Cortex of kidney (tissue), 1 donor: ENCODE measurements around the gene LRRN3.

Source experiments
- DNase-seq: peaks from one replicate; lab custom pipeline; 2025; lab: John Stamatoyannopoulos, UW

LRRN3 gene

DNA sequence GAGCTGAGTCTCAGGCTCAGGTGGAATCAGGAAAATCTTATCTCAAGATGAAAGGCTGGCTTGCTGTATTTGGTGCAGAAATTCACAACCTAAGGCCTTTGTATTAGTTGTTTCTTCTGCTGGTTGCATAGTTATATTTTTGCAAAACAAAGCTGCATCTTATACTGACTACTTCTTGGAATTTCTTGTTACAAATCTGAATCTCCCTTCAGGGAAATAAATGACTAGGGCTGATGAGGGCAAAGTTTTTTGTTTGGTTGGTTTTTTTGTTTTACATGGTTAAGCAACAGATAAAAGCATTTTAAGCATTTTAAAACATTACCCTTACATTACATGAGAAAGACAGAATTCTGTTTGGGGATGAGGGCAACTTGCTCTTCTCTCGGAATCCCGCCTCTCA, 13.9 kb upstream of the LRRN3 start:
- no peak for DNase-seq

DNA sequence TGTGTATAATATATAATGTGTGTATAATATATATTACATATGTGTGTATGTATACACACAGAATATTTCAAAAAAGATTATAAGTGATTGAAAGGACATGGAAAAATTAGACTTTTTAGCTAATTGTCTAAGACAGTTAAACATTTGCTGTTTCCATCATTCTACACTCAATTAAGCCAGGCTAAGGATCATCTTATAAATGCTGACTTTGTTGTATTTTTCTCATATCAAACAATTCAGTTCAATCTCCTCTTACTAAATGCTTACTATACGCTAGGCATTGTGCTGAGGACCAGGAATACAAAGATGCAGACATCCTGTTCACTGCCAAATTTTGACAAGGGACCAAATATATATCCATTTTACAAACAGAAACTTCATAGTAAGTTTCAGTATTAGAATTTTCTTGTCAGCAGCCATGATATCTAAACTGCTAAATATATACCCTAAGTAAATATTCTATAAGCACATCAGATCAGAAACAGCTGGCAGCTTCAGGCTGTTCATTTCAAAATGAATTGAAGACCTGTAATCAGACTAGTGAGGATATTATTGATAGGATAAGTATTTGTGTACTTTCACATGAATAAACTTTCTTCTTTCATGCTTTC, 10.3 kb upstream of the LRRN3 start:
- no peak for DNase-seq

DNA sequence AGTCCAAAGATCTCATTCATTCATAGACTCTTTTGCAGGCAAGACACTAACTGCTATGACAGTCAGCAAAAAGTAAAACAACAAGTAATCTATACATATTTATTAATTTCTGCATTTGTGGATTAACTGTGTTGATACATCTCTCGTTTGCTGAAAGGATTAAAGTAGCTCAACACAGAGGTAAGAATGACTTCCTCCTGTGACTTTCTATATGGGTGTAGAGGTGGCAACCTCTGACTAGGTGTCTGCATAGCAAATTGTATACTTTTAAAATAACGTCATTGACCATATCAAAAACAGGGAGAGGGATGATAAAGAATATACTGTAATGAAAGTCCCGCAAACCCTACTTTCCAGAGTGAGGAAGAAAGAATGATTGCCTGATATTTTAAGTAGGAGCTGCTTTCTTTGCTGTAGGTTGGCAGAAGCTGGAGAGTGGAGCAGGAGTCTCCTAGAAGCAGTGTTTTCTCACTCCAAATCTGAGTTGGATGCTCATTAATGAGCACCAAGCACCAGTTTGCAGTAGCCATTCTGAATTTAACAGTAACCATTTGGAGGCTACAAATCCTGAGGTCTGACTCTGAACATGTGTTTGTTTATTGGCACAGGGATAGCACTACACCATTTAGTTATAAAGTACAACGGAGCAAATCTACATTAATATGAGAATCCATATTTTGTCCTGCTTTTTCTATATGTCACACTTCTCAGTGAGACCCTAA, 9.2 kb upstream of the LRRN3 start:
- no peak for DNase-seq

DNA sequence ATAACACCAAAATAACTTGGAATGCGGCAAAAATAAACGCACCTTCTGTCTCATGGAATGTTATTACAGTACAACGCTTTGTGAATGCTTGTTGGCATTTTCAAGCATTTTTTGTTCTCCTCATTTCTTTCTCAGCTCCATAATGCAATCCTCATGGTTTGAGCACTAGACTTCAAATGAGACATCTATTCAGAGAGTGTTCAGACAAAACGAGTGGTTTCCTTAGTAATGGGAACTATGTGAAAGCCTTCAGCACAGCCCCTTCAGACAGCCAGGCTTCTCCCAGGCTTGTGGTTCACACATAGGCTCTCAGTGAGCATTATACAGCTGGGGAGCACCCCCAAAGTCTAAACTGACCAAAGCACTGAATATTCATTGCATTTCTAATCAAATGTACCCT, 8.6 kb upstream of the LRRN3 start:
- DNase-seq = no peak

DNA sequence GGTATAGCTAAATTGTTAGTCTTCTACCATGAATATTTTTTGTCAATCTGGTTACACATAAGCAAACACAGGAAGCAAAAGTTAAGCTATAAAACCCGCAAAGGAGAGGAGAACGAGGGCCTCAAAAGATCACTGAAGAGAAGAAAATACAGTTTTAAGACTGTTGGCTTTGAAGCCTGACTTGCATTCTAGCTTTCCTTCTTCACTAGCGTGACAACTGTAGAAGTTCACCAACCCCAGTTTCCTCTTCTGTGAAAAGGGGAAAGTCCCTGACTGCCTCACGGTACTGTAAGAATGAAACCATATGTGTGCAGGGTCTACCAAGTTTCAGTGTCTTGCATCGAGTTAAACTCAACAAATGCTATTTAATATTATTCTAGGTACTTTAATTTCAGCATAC, 7.5 kb upstream of the LRRN3 start:
- DNase-seq = no peak

DNA sequence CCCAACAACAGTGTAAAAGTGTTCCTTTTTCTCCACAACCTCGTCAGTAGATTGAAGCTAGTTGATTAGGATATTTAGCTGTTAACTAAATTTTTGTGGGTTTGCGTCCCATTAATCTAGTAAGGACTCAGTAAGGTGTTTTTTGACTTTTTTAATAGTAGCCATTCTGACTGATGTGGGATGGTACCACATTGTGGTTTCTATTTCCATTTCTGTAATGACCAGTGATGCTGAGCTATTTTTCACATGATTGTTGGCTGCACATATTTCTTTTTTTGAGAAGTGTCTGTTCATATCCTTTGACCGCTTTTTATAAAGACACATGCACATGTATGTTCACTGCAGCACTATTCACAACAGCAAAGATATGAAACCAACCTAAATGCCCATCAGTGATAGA, 5.6 kb upstream of the LRRN3 start:
- no peak for DNase-seq

DNA sequence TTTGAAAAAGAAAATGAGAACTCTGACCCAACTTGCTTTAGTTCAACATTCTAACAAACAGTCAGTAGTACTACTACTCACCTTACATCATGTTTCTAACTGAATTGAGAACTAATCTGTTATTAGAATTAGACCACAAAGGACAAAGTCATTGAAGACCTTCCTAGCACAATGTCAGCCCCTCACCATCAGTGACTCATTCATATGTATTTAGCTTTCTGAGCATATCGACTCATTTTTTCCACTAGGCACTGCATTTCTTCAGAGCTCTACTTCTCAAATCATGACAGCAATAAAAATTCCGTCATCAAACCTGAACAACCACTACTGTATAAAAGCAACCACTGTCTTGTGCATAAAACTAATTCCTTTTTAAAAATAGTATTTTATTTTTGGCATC, 4.4 kb upstream of the LRRN3 start:
- DNase-seq = no peak

DNA sequence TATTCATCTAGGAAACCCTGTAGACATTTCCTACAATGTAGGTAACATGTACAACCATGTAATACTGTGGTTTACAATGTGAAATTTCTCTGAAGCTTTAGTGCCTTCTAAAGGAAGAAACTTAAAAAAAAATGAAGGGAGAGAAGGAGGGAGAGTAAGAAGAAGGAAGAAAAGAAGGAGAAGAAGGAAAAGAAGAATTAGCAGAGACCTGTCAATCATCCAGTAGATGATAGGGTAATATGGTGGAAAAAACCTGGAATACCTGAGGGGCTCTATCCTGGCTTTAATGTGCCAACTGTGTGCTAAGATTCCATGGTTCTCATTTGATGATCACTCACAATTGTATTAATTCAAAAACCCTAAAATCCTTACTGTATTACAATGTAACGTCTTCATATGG, 2.6 kb upstream of the LRRN3 start:
- no peak for DNase-seq

DNA sequence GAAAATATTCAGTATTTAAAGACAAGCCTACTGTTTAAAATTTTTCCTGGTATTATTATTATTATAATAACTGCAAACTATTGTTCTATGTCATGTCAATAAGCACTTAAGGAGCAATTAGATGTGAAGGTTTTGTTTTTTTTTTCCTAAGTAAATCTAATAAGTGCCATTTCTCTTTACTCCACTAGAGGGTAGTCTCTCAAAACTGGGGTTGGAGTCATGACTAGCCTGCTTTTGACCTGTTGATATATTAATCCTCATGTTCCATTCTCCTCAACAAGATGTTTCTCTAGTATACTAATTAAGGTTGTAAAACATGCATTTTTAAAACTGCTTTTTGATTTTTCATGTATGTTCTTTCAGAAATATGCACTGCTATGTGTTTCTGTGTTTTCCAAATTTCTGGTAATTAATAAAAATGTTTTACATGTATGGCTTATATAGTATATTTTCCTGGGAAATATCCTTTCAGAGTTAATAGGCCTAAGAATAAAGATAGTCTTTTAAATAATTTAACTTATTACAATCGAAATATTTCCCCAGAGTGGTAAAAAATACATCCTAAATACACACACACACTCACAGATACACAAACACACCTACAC, 1.0 kb upstream of the LRRN3 start:
- no peak for DNase-seq

DNA sequence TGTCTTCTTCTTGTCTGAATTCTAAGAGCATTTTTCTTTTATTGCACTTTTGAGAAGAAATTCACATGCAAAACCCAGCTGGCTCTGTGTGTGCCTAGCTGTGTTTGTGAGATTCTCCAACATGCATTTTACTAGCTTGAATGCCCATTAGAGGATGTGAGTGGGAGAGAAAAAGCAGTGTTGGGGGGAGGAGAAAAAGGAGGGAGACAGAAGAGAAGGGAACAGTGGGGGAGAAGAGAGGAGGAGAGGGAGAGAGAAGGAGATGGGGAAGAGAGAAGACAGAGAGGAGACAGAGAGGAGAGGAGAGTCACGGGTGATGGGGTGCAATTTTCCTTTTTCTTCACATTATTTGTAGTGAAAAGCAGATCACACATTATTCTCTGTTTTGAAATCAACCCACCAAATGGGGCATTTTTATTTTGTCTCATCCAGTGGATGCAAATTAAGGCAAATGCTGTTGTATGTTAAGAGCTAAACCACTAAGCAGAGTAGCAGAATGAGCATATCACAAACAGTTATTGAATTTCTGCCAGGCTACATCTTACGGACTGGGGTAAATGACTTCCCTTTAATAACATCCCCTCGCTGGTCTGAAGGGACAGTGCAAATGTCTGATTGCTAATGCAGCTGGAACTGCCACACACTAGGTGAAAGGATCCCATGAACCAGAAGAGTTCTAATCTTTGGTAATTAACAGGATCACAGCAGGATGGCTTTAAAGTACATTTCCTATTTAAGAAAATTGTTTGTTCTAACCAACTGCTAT, 849 bp downstream of the LRRN3 start:
- DNase-seq = no peak

DNA sequence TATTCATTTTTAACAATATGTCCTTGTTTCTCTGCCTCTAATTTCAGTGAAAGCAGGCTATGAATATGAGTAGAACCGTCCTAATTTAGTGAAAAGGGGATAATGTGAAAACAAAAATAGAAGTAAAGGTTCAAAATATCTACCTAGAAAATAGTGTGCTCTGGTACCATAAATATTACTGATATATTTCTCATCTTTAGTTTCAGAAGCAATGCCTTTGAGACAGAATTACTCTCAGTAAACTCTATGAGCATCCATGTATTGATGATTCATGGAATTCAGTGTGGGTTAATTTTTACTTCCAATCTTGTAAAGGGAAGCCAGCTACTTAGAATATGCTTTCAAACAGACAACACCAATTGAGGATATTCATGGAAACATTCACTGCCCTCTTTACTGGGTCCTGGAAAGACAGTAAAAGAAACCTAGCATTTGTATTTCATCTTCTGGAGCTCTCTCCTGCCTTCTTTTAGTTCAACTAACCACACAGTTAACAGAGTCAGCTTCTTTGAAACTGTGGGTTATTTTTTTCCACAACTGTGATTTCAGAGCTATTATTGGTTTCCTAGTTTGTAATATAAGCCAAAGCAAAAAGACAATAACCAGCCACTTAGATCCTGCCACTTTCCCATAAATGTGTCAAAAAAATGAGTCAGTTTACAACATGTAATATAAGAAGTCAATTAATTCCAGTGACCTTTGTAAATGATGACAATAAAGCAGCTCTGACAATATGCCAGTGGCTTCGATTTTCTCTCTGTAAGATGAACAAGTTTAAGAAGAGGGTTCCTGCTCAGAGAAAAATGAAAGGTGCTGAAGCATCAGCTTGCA, 1.7 kb downstream of the LRRN3 start:
- no peak for DNase-seq

DNA sequence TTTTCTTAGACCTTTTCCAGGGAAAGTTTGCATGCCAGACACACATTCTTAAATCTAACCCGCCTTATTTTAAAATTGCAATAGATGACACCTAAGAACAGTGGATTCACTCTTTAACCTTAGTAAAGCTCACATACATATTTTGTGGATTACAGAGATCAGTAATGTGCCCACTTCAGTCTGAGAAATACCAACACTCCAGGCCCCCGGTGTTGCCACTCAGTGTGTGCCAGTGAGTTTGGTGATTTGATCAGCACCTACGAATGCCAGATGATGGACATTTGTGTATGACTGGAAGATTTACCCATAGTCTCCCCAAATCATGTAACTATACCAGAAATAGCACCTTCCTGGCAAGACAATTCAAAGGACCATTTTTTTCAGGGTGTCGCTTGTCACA, 2.6 kb downstream of the LRRN3 start:
- DNase-seq = no peak

DNA sequence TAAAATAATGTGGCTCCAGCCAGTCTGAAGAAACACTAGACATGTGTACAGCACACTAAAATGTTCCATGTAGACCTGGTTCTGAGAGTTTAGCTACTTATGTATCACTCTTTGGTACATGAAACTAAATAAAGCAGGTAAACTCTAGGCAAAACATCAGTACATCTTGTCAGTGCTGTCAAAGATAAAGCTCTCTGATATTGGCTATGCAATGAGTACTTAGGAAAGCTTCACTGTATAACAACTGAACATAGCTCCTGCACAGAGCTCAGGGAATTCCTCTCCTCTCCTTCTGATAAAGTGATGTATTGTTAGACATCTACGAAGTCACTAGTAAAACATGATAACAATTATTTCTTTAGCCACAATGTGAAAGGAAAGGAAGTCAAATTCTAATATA, 3.5 kb downstream of the LRRN3 start:
- DNase-seq = no peak

DNA sequence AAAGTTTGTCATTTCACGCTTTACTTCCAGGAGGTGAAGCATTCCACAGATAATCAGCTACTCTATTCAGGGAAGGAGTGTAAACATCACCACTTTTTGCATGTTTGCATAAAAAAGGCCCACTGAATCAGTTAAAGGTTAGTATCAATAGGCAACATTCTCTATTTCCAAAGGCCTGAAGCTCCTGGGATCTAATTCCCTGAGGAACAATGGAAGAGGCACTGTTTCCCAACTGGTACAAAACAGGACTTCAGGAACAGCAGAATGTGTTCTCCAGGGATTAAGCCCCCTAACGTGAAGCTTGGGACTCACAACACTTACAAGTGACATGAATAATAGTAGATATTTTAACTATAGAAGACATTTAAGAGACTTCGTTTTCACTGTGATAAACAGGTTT, 6.1 kb downstream of the LRRN3 start:
- no peak for DNase-seq

DNA sequence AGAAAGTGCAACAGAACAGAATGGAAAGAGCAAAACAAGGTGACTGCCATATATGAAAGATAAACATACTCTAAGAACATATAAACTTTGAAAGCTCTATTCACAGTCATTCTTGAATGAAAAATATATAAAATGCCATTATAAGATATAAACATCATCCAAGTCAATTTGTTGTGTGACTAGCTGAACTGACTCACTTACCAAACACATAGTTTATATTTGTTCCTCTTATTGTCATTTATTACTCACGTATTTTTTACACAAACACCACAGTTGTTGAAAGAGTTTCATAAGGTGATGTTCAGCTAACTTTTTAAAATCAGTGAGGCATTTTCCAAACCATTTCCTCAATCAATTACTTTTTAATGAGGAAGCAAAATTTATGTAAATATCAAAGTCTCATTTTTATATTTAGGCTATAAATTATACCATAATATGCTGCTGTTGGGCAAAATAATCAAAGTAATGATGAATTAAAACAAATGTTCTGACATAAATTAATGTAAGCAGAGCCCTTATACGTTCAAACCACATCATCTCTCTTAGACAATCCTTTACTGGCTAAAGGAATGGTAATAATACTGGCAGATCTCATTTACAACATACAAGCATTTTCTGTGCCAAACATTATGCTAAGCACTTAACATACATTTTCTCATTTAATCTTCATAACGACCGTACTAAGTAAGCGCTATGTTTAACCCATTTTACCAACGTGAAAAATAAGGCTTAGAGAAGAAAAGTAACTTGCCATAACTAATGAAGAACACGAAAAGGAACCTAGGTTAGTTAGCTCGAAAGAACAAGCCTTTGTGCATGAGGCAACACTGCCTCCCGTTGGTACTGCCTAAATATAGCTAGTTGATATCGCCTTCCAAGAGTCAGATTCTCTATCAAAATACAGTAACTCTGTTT, 7.3 kb downstream of the LRRN3 start:
- no peak for DNase-seq

DNA sequence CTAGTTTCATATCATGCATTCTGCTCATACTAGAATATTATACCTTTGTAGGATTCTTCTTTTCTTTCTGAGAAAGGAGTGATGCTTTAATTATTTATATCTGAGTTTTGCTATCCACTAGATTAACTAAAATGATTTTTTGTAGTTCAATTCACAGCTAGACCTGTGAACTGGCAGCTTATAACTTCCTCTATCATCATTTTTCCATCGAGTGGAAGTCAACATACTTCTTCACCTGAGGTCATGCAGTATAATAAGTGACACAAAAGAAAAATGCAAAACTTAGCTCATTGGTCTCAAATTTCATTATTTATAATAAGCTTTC, 8.0 kb downstream of the LRRN3 start:
- DNase-seq = no peak

DNA sequence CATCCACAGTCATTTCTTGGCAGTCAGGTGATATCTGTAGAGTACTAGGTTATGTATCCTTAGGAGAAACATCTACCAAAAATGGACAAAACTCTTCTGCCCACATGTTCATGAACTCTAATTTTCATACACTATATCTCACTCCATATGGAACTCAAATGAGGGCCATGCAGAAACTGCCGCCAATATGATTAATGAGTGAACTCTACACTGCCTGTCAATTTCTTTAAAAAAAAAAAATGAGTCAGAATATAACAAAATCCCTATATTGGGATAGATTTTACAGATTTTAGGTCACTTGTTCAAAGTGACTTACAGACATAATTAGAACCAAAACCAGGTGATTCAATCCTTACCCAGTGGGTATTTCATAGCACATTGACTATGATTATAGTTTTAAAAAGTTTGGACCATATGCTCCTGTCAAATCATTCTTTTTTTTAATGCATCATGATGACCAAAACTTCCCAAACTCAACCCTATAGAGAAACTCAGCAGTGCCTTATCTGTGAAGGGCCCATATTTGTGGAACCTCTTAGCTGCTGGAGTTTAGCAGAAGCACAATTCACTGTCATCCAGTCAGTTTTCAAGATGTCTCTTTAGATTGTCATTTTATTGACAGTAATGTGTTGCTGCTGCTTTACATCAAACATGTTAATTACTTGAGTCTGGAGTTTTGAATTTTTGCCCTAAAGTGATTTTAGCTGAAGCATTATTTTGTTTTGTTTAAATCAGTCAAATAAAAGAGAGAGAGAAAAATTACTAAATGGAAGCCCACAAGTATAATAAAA, 11.1 kb downstream of the LRRN3 start:
- no peak for DNase-seq

DNA sequence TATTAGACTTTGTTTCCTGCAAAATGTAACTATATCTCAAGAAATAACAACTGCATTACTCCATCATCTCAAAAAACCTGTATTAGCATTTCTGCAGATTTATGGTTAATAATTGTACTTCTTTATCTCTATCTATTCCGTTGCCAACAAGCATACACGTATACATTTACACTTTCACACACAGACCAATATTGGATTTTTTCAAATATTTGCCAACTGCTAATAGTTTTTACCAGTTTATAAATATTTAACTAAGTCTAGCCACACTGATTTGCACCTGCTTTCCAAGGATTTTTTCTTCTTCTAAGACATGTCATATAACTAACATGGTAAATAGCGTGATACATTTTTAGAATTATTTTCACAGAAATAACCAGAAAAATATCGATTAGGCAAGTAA, 12.2 kb downstream of the LRRN3 start:
- no peak for DNase-seq

DNA sequence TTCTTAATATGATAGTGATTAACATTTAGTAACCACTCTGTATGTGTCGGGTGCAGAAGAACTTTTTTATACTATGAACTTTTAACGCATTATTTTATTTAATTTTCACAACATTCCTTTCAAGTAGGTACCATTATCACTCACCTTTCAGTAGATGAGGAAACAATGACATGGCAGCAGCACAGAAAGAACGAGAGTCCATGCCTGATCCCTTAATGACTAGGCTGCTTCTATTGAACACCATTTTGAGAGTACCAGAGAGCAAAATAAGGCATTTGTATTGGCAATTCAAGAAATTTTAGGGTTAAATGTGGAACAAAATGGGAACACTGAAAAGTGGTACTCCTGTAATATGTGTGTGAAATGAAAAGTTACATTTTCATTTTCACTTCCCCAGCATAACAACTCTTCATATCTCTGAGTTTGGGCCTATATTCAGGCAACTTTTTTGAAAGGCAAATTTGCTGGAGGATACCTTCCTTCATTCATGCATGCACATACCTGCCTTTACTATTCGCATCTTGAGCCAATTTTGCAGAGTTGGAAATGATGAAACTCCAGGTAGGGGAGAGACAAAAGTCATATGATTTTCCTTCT, 12.8 kb downstream of the LRRN3 start:
- no peak for DNase-seq

DNA sequence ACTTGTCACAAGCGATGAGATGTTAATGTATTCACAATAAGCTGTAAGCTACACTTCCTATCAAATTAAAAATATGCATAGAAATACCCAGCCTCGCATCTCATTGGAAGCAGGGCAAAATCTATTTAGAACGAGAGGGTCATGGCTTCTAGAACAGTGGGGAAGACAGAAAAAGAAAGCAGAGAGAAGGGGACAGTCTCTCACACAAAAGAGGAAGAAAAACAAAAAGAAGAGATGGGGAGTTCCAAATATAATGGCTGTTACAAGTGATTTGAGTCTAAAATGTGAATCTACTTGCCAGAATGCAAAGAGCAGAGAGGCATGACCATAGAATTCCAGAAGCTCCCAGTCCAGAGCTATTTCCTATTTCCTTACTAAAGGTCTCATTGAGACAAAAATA, 13.8 kb downstream of the LRRN3 start:
- no peak for DNase-seq
